GM23338 (cell line): Measurements from ENCODE around the gene BCAS3. TPM values are rescaled to one million over a fixed set of nuclear protein-coding genes. Genes with fewer than 3 reads are reported as not detected.

ENCODE experiments used
- ATAC-seq: fragments of 200-7000 bp; cut with Tn5 transposase; 3 replicates; pipeline ENCODE4 v1.9.1; 2020
- DNase-seq: peaks from one replicate; pipeline ENCODE4 v3.0.0-alpha.2; 2015; ENCODE audit warnings: low spot score
- H2AFZ ChIP-seq: fragments of 200-600 bp; sonication (generic); 2 replicates; pipeline ENCODE4 v1.8.0; 2016; ENCODE audit warnings: antibody characterized with exemption, mild to moderate bottlenecking, moderate library complexity
- H3F3A ChIP-seq: fragments of 200-600 bp; sonication (generic); replicated peaks from 2 replicates; pipeline ENCODE4 v1.8.0; 2017; ENCODE audit warnings: antibody characterized with exemption, mixed run types, low read depth
- H3K27ac ChIP-seq: fragments of 200-600 bp; sonication (generic); 2 replicates; pipeline ENCODE4 v1.6.1; 2016; ENCODE audit warnings: low read depth
- H3K27me3 ChIP-seq: fragments of 200-600 bp; sonication (generic); 2 replicates; pipeline ENCODE4 v1.8.0; 2016; ENCODE audit warnings: mild to moderate bottlenecking, mixed run types, moderate library complexity; ENCODE audit not compliant: insufficient read depth
- H3K36me3 ChIP-seq: fragments of 200-600 bp; sonication (generic); 2 replicates; pipeline ENCODE4 v1.8.0; 2016; ENCODE audit warnings: mild to moderate bottlenecking; ENCODE audit not compliant: insufficient read depth
- H3K4me1 ChIP-seq: fragments of 200-600 bp; sonication (generic); 2 replicates; pipeline ENCODE4 v1.8.0; 2016; ENCODE audit warnings: mild to moderate bottlenecking, moderate library complexity; ENCODE audit not compliant: insufficient read depth
- H3K4me2 ChIP-seq: fragments of 200-600 bp; sonication (generic); 2 replicates; pipeline ENCODE4 v1.7.1; 2017; ENCODE audit warnings: mixed run types
- H3K4me3 ChIP-seq: fragments of 200-600 bp; sonication (generic); 2 replicates; pipeline ENCODE4 v1.6.1; 2016; ENCODE audit warnings: mixed run types
- H3K79me2 ChIP-seq: fragments of 200-600 bp; sonication (generic); replicated peaks from 2 replicates; pipeline ENCODE4 v1.8.0; 2017; ENCODE audit warnings: mild to moderate bottlenecking; ENCODE audit not compliant: insufficient read depth
- H3K9me2 ChIP-seq: fragments of 200-600 bp; sonication (generic); 2 replicates; pipeline ENCODE4 v1.8.0; 2017; ENCODE audit not compliant: insufficient read depth
- H4K20me1 ChIP-seq: fragments of 200-600 bp; sonication (generic); replicated peaks from 2 replicates; pipeline ENCODE4 v1.8.0; 2017; ENCODE audit warnings: mild to moderate bottlenecking; ENCODE audit not compliant: insufficient read depth
- H3K27ac Mint-ChIP-seq: 2 replicates; pipeline ENCODE4 v1.8.0; 2020; ENCODE audit warnings: inconsistent platforms, mild to moderate bottlenecking, moderate library complexity, mixed read lengths
- H3K27me3 Mint-ChIP-seq: 3 replicates; pipeline ENCODE4 v1.8.0; 2022; ENCODE audit warnings: low read depth, mild to moderate bottlenecking, moderate library complexity, mixed read lengths, inconsistent platforms; ENCODE audit not compliant: insufficient read depth, poor library complexity
- H3K36me3 Mint-ChIP-seq: 3 replicates; pipeline ENCODE4 v1.8.0; 2021; ENCODE audit warnings: low read depth, mild to moderate bottlenecking, inconsistent platforms, moderate library complexity, mixed read lengths
- H3K4me1 Mint-ChIP-seq: 3 replicates; pipeline ENCODE4 v1.8.0; 2020; ENCODE audit warnings: mild to moderate bottlenecking, inconsistent platforms, mixed read lengths
- H3K4me3 Mint-ChIP-seq: 3 replicates; pipeline ENCODE4 v1.8.0; 2021; ENCODE audit warnings: moderate library complexity, mild to moderate bottlenecking, inconsistent platforms, mixed read lengths
- H3K9me3 Mint-ChIP-seq: 3 replicates; pipeline ENCODE4 v1.8.0; 2020; ENCODE audit warnings: moderate library complexity, mild to moderate bottlenecking, inconsistent platforms, mixed read lengths
- CREB1 ChIP-seq: fragments of 250-450 bp; sonication (Bioruptor Pico); IDR thresholded peaks from 2 replicates; pipeline ENCODE4 v1.5.0; 2020; ENCODE audit warnings: low read depth, mild to moderate bottlenecking, moderate library complexity
- EZH2phosphoT487 ChIP-seq: fragments of 200-600 bp; sonication (generic); IDR thresholded peaks from one replicate; pipeline ENCODE4 v1.8.1; 2018; ENCODE audit warnings: antibody characterized with exemption; ENCODE audit not compliant: unreplicated experiment
- JUNB ChIP-seq: IDR thresholded peaks from one replicate; pipeline ENCODE4 v1.6.1; 2016; ENCODE audit warnings: antibody characterized with exemption; ENCODE audit not compliant: unreplicated experiment
- NANOG ChIP-seq: IDR thresholded peaks from 2 replicates; pipeline ENCODE4 v1.6.1; 2016; ENCODE audit warnings: antibody characterized with exemption, borderline replicate concordance
- REST ChIP-seq: IDR thresholded peaks from one replicate; pipeline ENCODE4 v1.6.1; 2018; ENCODE audit warnings: antibody characterized with exemption; ENCODE audit not compliant: unreplicated experiment
- STAT1 ChIP-seq: IDR thresholded peaks from one replicate; pipeline ENCODE4 v1.6.1; 2016; ENCODE audit warnings: antibody characterized with exemption; ENCODE audit not compliant: unreplicated experiment
- ZNF114 ChIP-seq: fragments of 250-450 bp; sonication (Bioruptor Pico); IDR thresholded peaks from 2 replicates; pipeline ENCODE4 v1.5.0; 2020; ENCODE audit warnings: mild to moderate bottlenecking, moderate library complexity
- ZNF331 ChIP-seq: fragments of 250-450 bp; sonication (Bioruptor Pico); IDR thresholded peaks from 2 replicates; pipeline ENCODE4 v1.5.0; 2020; ENCODE audit warnings: low read depth, mild to moderate bottlenecking, moderate library complexity
- polyA plus RNA-seq: library from polyadenylated mRNA; unstranded; fragments of >200 nt; fragmentation: Nextera tagmentation; extraction: Ambion mirVana; gene quantifications from 2 replicates; pipeline ENCODE4 v1.2.1, GENCODE V29; 2016
- total RNA-seq: library from RNA; depleted of rRNA; stranded (reverse); fragments of >200 nt; shearing (Covaris generic); gene quantifications from 2 replicates; pipeline ENCODE4 v1.2.3, GENCODE V29; 2014
- TF ChIP-seq, protein P1 (sequence below), 2 experiments: fragments of 200-600 bp in 1 of 2; sonication (generic) in 1 of 2; conservative IDR thresholded peaks; 2 replicates each; pipeline versions ENCODE4 v1.5.1 to v1.6.1; 2016 to 2017; ENCODE audit warnings: antibody characterized with exemption in 2 of 2, low read depth in 2 of 2, mild to moderate bottlenecking in 2 of 2, moderate library complexity in 1 of 2
- TF ChIP-seq, protein P2 (sequence below): IDR thresholded peaks from 2 replicates; pipeline ENCODE4 v1.6.1; 2016; ENCODE audit warnings: antibody characterized with exemption
- TF ChIP-seq, protein P3 (sequence below): fragments of 250-450 bp; sonication (Bioruptor Pico); IDR thresholded peaks from 2 replicates; pipeline ENCODE4 v1.5.0; 2020; ENCODE audit warnings: mild to moderate bottlenecking, moderate library complexity

BCAS3 gene
- total and polyA plus RNA-seq, 2 experiments from 2014 or later, result 8.2 to 28.0 TPM

DNA sequence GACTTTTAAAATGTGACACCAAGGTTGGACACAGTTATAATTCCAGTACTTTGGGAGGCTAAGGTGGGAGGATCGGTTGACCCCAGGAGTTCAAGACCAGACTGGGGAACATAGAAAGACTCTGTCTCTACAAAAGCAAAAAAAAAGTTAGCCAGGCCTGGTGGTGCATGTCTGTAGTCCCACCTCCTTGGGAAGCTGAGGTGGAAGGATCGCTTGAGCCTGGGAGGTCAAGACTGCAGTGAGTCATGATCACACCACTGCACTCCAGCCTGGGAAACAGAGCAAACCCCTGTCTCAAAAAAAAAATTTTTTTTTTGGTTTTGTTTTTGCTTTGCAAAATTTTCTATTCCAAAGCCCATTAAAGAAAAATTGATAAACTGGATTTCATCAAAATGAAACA lies 281.4 kb downstream of the BCAS3 start (continued):
- TF ChIP-seq EZH2phosphoT487 (no peak), REST (no peak), JUNB (no peak), ZNF331 (no peak)

- Mint-ChIP-seq H3K9me3 (peaks cover 4% of the 10 kb centered on the region; the same call in 2 of the 3 replicates), H3K36me3 (peaks cover 4% of the 10 kb centered on the region; the same call in 2 of the 3 replicates), H3K4me1 (peaks cover 14% of the 10 kb centered on the region), H3K27me3 (peaks cover 2% of the 10 kb centered on the region), H3K27ac (no peak overlapping the region), H3K4me3 (no peak overlapping the region)
- TF ChIP-seq STAT1 (no peak), NANOG (no peak), CREB1 (CRISPR knock-in tag) (no peak), ZNF114 (no peak)
- TF ChIP-seq, protein P1, sequence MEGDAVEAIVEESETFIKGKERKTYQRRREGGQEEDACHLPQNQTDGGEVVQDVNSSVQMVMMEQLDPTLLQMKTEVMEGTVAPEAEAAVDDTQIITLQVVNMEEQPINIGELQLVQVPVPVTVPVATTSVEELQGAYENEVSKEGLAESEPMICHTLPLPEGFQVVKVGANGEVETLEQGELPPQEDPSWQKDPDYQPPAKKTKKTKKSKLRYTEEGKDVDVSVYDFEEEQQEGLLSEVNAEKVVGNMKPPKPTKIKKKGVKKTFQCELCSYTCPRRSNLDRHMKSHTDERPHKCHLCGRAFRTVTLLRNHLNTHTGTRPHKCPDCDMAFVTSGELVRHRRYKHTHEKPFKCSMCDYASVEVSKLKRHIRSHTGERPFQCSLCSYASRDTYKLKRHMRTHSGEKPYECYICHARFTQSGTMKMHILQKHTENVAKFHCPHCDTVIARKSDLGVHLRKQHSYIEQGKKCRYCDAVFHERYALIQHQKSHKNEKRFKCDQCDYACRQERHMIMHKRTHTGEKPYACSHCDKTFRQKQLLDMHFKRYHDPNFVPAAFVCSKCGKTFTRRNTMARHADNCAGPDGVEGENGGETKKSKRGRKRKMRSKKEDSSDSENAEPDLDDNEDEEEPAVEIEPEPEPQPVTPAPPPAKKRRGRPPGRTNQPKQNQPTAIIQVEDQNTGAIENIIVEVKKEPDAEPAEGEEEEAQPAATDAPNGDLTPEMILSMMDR (conservative IDR thresholded peaks at IDR 0.05; ENCODE audit: low read depth in 2 of 2), result no peak
- TF ChIP-seq, protein P2, sequence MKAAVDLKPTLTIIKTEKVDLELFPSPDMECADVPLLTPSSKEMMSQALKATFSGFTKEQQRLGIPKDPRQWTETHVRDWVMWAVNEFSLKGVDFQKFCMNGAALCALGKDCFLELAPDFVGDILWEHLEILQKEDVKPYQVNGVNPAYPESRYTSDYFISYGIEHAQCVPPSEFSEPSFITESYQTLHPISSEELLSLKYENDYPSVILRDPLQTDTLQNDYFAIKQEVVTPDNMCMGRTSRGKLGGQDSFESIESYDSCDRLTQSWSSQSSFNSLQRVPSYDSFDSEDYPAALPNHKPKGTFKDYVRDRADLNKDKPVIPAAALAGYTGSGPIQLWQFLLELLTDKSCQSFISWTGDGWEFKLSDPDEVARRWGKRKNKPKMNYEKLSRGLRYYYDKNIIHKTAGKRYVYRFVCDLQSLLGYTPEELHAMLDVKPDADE, result no peak
- TF ChIP-seq, protein P3, sequence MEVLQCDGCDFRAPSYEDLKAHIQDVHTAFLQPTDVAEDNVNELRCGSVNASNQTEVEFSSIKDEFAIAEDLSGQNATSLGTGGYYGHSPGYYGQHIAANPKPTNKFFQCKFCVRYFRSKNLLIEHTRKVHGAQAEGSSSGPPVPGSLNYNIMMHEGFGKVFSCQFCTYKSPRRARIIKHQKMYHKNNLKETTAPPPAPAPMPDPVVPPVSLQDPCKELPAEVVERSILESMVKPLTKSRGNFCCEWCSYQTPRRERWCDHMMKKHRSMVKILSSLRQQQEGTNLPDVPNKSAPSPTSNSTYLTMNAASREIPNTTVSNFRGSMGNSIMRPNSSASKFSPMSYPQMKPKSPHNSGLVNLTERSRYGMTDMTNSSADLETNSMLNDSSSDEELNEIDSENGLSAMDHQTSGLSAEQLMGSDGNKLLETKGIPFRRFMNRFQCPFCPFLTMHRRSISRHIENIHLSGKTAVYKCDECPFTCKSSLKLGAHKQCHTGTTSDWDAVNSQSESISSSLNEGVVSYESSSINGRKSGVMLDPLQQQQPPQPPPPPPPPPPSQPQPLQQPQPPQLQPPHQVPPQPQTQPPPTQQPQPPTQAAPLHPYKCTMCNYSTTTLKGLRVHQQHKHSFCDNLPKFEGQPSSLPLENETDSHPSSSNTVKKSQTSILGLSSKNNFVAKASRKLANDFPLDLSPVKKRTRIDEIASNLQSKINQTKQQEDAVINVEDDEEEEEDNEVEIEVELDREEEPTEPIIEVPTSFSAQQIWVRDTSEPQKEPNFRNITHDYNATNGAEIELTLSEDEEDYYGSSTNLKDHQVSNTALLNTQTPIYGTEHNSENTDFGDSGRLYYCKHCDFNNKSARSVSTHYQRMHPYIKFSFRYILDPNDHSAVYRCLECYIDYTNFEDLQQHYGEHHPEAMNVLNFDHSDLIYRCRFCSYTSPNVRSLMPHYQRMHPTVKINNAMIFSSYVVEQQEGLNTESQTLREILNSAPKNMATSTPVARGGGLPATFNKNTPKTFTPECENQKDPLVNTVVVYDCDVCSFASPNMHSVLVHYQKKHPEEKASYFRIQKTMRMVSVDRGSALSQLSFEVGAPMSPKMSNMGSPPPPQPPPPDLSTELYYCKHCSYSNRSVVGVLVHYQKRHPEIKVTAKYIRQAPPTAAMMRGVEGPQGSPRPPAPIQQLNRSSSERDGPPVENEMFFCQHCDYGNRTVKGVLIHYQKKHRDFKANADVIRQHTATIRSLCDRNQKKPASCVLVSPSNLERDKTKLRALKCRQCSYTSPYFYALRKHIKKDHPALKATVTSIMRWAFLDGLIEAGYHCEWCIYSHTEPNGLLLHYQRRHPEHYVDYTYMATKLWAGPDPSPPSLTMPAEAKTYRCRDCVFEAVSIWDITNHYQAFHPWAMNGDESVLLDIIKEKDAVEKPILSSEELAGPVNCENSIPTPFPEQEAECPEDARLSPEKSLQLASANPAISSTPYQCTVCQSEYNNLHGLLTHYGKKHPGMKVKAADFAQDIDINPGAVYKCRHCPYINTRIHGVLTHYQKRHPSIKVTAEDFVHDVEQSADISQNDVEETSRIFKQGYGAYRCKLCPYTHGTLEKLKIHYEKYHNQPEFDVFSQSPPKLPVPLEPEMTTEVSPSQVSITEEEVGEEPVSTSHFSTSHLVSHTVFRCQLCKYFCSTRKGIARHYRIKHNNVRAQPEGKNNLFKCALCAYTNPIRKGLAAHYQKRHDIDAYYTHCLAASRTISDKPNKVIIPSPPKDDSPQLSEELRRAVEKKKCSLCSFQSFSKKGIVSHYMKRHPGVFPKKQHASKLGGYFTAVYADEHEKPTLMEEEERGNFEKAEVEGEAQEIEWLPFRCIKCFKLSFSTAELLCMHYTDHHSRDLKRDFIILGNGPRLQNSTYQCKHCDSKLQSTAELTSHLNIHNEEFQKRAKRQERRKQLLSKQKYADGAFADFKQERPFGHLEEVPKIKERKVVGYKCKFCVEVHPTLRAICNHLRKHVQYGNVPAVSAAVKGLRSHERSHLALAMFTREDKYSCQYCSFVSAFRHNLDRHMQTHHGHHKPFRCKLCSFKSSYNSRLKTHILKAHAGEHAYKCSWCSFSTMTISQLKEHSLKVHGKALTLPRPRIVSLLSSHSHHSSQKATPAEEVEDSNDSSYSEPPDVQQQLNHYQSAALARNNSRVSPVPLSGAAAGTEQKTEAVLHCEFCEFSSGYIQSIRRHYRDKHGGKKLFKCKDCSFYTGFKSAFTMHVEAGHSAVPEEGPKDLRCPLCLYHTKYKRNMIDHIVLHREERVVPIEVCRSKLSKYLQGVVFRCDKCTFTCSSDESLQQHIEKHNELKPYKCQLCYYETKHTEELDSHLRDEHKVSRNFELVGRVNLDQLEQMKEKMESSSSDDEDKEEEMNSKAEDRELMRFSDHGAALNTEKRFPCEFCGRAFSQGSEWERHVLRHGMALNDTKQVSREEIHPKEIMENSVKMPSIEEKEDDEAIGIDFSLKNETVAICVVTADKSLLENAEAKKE (CRISPR knock-in tag), result no peak
- Histone ChIP-seq H3K27me3 (no peaks in the 10 kb centered on the region), H3K27ac (no peak overlapping the region), H3K4me3 (no peak overlapping the region), H3K36me3 (no peaks in the 10 kb centered on the region), H3K4me1 (peaks cover 16% of the 10 kb centered on the region; the same call in 1 of the 2 replicates), H3K9me2 (no peaks in the 10 kb centered on the region), H3K79me2 (no peaks in the 10 kb centered on the region), H2AFZ (no peak overlapping the region), H3F3A (no peaks in the 10 kb centered on the region), H3K4me2 (no peak overlapping the region), H4K20me1 (no peaks in the 10 kb centered on the region)
- ATAC-seq (no peak), DNase-seq (no peak)
Observed at GRCh38 chr17:60959696-60960095, 282.0 kb downstream of the BCAS3 start.
